Adrenal gland (tissue), 12 donors: ENCODE measurements around the gene GALNT1. TPM values are rescaled to one million over a fixed set of nuclear protein-coding genes. Genes with fewer than 3 reads are reported as not detected.

Experiments used
- DNase-seq, 7 donors: peaks; one replicate each; pipeline ENCODE4 v3.0.0-alpha.2; 2019 to 2020
- H3K27ac ChIP-seq, 5 donors: fragments of 200-600 bp; sonication (generic) in 4 of 5; 1 replicate in 3 of 5; 2 replicates in 2 of 5; pipeline versions ENCODE4 v1.5.1 to v1.8.0; 2016 to 2020; ENCODE audit warnings: mild to moderate bottlenecking in 1 of 5
- H3K27me3 ChIP-seq: fragments of 200-600 bp; 2 replicates; pipeline ENCODE4 v1.8.0; 2021
- H3K36me3 ChIP-seq, 2 donors: fragments of 200-600 bp; replicated peaks in 1 of 2; 1 replicate in 1 of 2; 2 replicates in 1 of 2; pipeline versions ENCODE4 v1.5.1 to v1.8.0; 2018 to 2022
- H3K4me1 ChIP-seq, 2 donors: fragments of 200-600 bp; replicated peaks in 1 of 2; 1 replicate in 1 of 2; 2 replicates in 1 of 2; pipeline versions ENCODE4 v1.5.1 to v1.8.0; 2018 to 2021
- H3K4me3 ChIP-seq, 4 donors: fragments of 200-600 bp; sonication (generic) in 3 of 4; one replicate each; pipeline ENCODE4 v1.5.1; 2016 to 2018
- H3K9me3 ChIP-seq, 3 donors: fragments of 200-600 bp; sonication (generic) in 1 of 3; replicated peaks in 1 of 3; 1 replicate in 2 of 3; 2 replicates in 1 of 3; pipeline versions ENCODE4 v1.5.1 to v1.8.0; 2016 to 2021
- POLR2A ChIP-seq, 2 donors: fragments of 450-650 bp; IDR thresholded peaks; one replicate each; pipeline ENCODE4 v1.6.1; 2017; ENCODE audit warnings: antibody characterized with exemption in 2 of 2, mild to moderate bottlenecking in 2 of 2, moderate library complexity in 1 of 2
- WGBS, 4 donors: extraction: QIAGEN DNeasy Blood & Tissue Kit in 2 of 4; methylation state at CpG; one replicate each; pipeline versions ENCODE4 v1.1.5 to v1.1.7; 2013 to 2017; 5-methylcytosine and 5-hydroxymethylcytosine counted together
- intact Hi-C, 2 donors: fragments of 100-400 bp; cut with DNase I; formaldehyde crosslinking; loops; one replicate each; pipeline versions ENCODE4 v1.14.1 to v1.15.0; 2022 to 2023
- polyA plus RNA-seq, 3 donors: library from polyadenylated mRNA; stranded (reverse); fragments of 200-250 nt in 2 of 3; fragments of 350-450 nt in 1 of 3; fragmentation: Illumina TruSeq in 1 of 3; extraction: RNeasy Lipid Tissue Mini Kit (QIAGEN cat#74804) in 1 of 3; gene quantifications; one replicate each; pipeline ENCODE4 v1.2.3, GENCODE V29; 2013 to 2014
- total RNA-seq, 9 donors: library from RNA; depleted of rRNA in 4 of 9; stranded (reverse); fragments of >200 nt in 4 of 9; fragments of 120-200 nt in 1 of 9; fragmentation: NEBNext Ultra II Directional in 1 of 9; extraction: Animal tissue kit (Norgen Biotek cat#: 25700) in 1 of 9; gene quantifications; one replicate each; pipeline versions ENCODE4 v1.1.0 to v1.2.4, GENCODE V29; 2013 to 2023
- TF ChIP-seq, protein P1 (sequence below), 6 experiments: fragments of 450-650 bp in 4 of 6; fragments of 200-600 bp in 2 of 6; sonication (generic) in 1 of 6; IDR thresholded peaks; 1 replicate in 5 of 6; 2 replicates in 1 of 6; pipeline versions ENCODE4 v1.5.1 to v1.8.0; 2016 to 2021; ENCODE audit warnings: antibody characterized with exemption in 6 of 6, mild to moderate bottlenecking in 2 of 6, moderate library complexity in 1 of 6
- donor health status: healthy with polysubstance abuse.
- donor health status: Bipolar disorder and iron deficiency.
- donor health status: DM: yes; HTN: yes; CAD: no.
- donor health status: DM: no; HTN: no; CAD: no.
- donor health status: DM: no; HTN: no; CAD: no.
- donor health status: DM: yes; HTN: yes; CAD: no.

GALNT1 gene
- total and polyA plus RNA-seq, 12 donors: 9.7 to 130 (median 65.4) TPM

- DNase-seq: no peak
- intact Hi-C loops: no loop called here
- Histone ChIP-seq H3K27ac (no peak overlapping the region), H3K4me1 (no peaks in the 10 kb centered on the region), H3K36me3 (no peaks in the 10 kb centered on the region), H3K9me3 (no peaks in the 10 kb centered on the region), H3K27me3 (no peaks in the 10 kb centered on the region), H3K4me3 (no peak overlapping the region)
- WGBS, 4 donors: 94 to 98% (median 94%) methylated on average over 2 of the region's 2 CpGs
- TF ChIP-seq, protein P1, sequence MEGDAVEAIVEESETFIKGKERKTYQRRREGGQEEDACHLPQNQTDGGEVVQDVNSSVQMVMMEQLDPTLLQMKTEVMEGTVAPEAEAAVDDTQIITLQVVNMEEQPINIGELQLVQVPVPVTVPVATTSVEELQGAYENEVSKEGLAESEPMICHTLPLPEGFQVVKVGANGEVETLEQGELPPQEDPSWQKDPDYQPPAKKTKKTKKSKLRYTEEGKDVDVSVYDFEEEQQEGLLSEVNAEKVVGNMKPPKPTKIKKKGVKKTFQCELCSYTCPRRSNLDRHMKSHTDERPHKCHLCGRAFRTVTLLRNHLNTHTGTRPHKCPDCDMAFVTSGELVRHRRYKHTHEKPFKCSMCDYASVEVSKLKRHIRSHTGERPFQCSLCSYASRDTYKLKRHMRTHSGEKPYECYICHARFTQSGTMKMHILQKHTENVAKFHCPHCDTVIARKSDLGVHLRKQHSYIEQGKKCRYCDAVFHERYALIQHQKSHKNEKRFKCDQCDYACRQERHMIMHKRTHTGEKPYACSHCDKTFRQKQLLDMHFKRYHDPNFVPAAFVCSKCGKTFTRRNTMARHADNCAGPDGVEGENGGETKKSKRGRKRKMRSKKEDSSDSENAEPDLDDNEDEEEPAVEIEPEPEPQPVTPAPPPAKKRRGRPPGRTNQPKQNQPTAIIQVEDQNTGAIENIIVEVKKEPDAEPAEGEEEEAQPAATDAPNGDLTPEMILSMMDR (IDR thresholded peaks at IDR 0.05): no peak
Observed at GRCh38 chr18:35711227-35711626, 129.7 kb downstream of the GALNT1 start.

GRCh38 chr18:35713545-35713944 is 132.0 kb downstream of the GALNT1 start:
- intact Hi-C loops: no loop called here
- WGBS, 4 donors: 87 to 93% (median 93%) methylated on average over 2 of the region's 2 CpGs

DNA sequence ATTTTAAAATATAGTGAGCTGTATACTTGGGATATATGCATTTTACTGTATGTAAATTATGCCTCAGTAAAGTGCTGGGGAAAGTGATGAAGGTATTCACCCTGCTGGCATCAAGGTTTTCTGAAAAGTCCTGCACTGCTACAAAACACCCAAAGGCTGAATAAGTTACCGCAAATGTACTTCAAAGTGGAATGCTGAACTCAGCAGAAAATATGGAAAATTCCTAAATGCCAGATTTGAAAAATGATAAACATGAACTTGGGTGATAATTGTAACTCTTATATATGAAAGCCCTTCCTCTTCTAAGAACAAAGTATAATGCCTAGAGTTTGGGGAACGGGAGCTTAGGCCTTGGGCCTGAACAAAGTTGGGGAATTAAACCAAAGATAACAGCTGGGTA is 133.0 kb downstream of the GALNT1 start:
- H3K27ac ChIP-seq: no peak overlapping the region
- no peaks in the 10 kb centered on the region for H3K4me1 ChIP-seq
- DNase-seq: no peak
- peaks cover 0 to 12% (median 0%) of the 10 kb centered on the region in 3 donors for H3K9me3 ChIP-seq
- H3K36me3 ChIP-seq: no peaks in the 10 kb centered on the region
- TF ChIP-seq, protein P1 (IDR thresholded peaks at IDR 0.05): no peak
- no peak for TF ChIP-seq POLR2A (IDR thresholded peaks at IDR 0.05)
- 88 to 96% (median 93%) methylated on average over 2 of the region's 2 CpGs for WGBS, 4 donors
- no peak overlapping the region for H3K4me3 ChIP-seq
- no peaks in the 10 kb centered on the region for H3K27me3 ChIP-seq
- intact Hi-C loops: no loop called here

More at GRCh38 chr18:35713545-35713944, 132.0 kb downstream of the GALNT1 start:
- Histone ChIP-seq H3K27me3 (no peaks in the 10 kb centered on the region), H3K27ac (no peak overlapping the region), H3K4me3 (no peak overlapping the region), H3K4me1 (no peaks in the 10 kb centered on the region), H3K36me3 (no peaks in the 10 kb centered on the region), H3K9me3 (peaks cover 0 to 2% (median 0%) of the 10 kb centered on the region in 3 donors)
- TF ChIP-seq, protein P1 (IDR thresholded peaks at IDR 0.05): no peak
- no peak for TF ChIP-seq POLR2A (IDR thresholded peaks at IDR 0.05)
- no peak for DNase-seq

DNA sequence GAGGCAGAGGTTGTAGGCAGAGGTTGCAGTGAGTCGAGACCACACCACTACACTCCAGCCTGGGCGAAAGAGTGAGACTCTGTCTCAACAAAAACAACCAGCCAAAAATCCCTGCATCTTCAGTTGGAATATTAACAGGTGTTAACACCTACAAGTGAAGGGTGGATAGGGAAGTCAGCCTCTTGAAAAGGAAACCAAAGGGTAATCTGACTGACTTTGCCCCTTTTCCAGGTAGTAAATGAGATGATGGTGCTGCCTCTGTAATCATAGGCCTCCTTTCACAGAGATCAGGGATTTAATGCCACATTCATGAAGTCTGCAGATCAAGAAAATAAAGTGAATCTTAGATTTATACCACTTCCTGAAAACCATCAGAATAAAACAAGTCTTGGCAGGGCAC is 133.6 kb downstream of the GALNT1 start:
- intact Hi-C loops: no loop called here

DNA sequence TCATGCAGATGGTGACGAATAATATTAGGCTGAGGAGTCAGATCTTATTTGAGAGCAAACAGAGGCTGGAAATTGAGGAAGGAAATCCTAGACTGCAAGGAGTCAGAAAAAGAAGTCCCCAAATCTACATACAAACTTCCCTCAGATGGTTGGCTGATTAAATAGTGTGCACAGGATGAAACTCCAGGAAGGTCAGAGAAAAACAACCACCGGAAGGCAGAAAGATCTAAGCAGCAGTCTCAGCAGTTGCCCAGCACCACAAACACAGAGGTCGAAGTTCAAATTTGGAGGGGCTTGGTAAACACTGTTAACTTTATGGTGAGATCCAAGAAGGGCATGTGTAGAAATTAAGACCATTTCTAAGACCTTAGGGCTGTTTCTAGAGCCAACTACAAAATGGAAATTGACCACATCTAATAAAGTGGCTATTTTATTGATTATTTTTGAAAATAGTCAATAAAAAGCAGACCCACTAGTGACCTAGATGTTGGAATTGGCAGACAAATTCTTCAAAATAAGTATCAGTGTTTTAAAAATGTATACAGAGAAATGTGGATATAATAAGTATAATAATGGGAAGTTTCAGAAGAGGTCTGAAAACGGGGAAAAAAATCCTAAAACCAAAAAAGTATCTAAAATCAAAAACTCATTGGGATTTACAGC is 134.8 kb downstream of the GALNT1 start:
- H3K4me3 ChIP-seq: no peak overlapping the region
- H3K4me1 ChIP-seq: no peaks in the 10 kb centered on the region
- H3K9me3 ChIP-seq: peaks cover 0 to 13% (median 0%) of the 10 kb centered on the region in 3 donors
- no peak overlapping the region for H3K27ac ChIP-seq
- WGBS, 4 donors: 76 to 83% (median 77%) methylated on average over 4 of the region's 4 CpGs
- DNase-seq: no peak
- intact Hi-C loops: no loop called here
- H3K27me3 ChIP-seq: no peaks in the 10 kb centered on the region
- no peaks in the 10 kb centered on the region for H3K36me3 ChIP-seq
- TF ChIP-seq POLR2A (IDR thresholded peaks at IDR 0.05): no peak
- TF ChIP-seq, protein P1 (IDR thresholded peaks at IDR 0.05): no peak

More for the DNA sequence above, 133.6 kb downstream of the GALNT1 start:
- H3K9me3 ChIP-seq: peaks cover 0 to 13% (median 0%) of the 10 kb centered on the region in 3 donors
- 94 to 100% (median 97%) methylated on average over 2 of the region's 2 CpGs for WGBS, 4 donors
- no peaks in the 10 kb centered on the region for H3K27me3 ChIP-seq
- no peaks in the 10 kb centered on the region for H3K4me1 ChIP-seq
- H3K27ac ChIP-seq: no peak overlapping the region
- H3K36me3 ChIP-seq: no peaks in the 10 kb centered on the region
- no peak for TF ChIP-seq POLR2A (IDR thresholded peaks at IDR 0.05)
- no peak overlapping the region for H3K4me3 ChIP-seq
- no peak for DNase-seq
